Stimulated activated CD8-positive, alpha-beta memory T cell treated with anti-CD3 and anti-CD28 coated beads, Interleukin-2, amount 100 ng/mL, for 1 hour (primary cell): ENCODE measurements around the gene ZNF385A.

Experiments
- DNase-seq, 2 donors: peaks; one replicate each; pipeline ENCODE4 v3.0.0-alpha.2; 2020; ENCODE audit warnings: low read depth in 2 of 2

Gene ZNF385A

GRCh38 chr12:54392485-54393206, 8.1 kb upstream of the ZNF385A start:
- no peak for DNase-seq

GRCh38 chr12:54390668-54391551, 6.4 kb upstream of the ZNF385A start:
- DNase-seq: peak; percentile 30 to 50

- DNase-seq: no peak
These were observed 5.7 kb upstream of the ZNF385A start for GRCh38 chr12:54390176-54390667.

- DNase-seq: no peak
These were observed 5.2 kb upstream of the ZNF385A start for GRCh38 chr12:54389607-54390175.

- no peak for DNase-seq
These were observed 4.6 kb upstream of the ZNF385A start for GRCh38 chr12:54389134-54389508.

GRCh38 chr12:54388237-54389133, 4.0 kb upstream of the ZNF385A start:
- DNase-seq: no peak

- DNase-seq: no peak
These were observed 2.6 kb upstream of the ZNF385A start for GRCh38 chr12:54387114-54387467.

- no peak for DNase-seq
These were observed 2.0 kb upstream of the ZNF385A start for GRCh38 chr12:54386403-54387113.

- no peak for DNase-seq
These were observed 850 bp upstream of the ZNF385A start for GRCh38 chr12:54385251-54385914.

GRCh38 chr12:54383041-54383609, 1.4 kb downstream of the ZNF385A start:
- DNase-seq: no peak

- DNase-seq: no peak
These were observed 3.4 kb downstream of the ZNF385A start for GRCh38 chr12:54381136-54381535.

GRCh38 chr12:54379398-54380201, 4.9 kb downstream of the ZNF385A start:
- peak; percentile 71 to 79 for DNase-seq

- no peak for DNase-seq
These were observed 5.6 kb downstream of the ZNF385A start for GRCh38 chr12:54378796-54379397.

- no peak for DNase-seq
These were observed 6.6 kb downstream of the ZNF385A start for GRCh38 chr12:54377797-54378515.

GRCh38 chr12:54377007-54377406, 7.5 kb downstream of the ZNF385A start:
- DNase-seq: no peak

GRCh38 chr12:54376596-54376995, 7.9 kb downstream of the ZNF385A start:
- no peak for DNase-seq

- no peak for DNase-seq
These were observed 9.3 kb downstream of the ZNF385A start for GRCh38 chr12:54375259-54375579.

GRCh38 chr12:54374562-54375258, 9.8 kb downstream of the ZNF385A start:
- no peak for DNase-seq
